ENCODE measurements around the gene LINGO1. TPM values are rescaled to one million over a fixed set of nuclear protein-coding genes. Genes with fewer than 3 reads are reported as not detected.

LINGO1 gene
- total and polyA plus RNA-seq, 2 experiments from 2014 or later: 31.8 to 37.0 TPM

DNA sequence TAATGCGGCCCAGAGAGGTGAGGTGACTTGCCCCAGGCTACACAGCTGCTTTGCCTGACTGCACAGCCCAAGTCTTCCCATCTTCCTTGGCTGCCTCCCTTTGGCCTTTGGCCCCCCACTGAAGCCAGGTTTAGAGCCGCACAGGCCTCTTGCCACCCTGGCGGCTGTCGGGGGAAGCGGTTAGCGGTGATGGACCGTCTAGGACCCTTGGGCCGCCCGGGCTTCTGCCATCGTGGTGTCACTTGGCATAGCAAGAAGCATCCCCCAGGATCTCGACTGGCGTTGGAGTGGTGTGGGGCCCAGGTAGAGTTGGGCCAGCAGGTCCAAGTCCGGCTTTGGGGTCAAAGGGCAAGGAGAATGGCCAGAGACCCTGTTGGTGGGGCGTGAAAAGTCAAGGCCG is 61.0 kb downstream of the LINGO1 start:
- Histone ChIP-seq H3K27me3 (no peaks in the 10 kb centered on the region), H3K9me3 (ENCODE audit: low read depth) (no peaks in the 10 kb centered on the region), H3K4me1 (ENCODE audit: low read depth) (peaks cover 19% of the 10 kb centered on the region), H3K36me3 (no peaks in the 10 kb centered on the region), H3K27ac (no peak overlapping the region), H3K4me3 (no peak overlapping the region)
- TF ChIP-seq, protein P1, sequence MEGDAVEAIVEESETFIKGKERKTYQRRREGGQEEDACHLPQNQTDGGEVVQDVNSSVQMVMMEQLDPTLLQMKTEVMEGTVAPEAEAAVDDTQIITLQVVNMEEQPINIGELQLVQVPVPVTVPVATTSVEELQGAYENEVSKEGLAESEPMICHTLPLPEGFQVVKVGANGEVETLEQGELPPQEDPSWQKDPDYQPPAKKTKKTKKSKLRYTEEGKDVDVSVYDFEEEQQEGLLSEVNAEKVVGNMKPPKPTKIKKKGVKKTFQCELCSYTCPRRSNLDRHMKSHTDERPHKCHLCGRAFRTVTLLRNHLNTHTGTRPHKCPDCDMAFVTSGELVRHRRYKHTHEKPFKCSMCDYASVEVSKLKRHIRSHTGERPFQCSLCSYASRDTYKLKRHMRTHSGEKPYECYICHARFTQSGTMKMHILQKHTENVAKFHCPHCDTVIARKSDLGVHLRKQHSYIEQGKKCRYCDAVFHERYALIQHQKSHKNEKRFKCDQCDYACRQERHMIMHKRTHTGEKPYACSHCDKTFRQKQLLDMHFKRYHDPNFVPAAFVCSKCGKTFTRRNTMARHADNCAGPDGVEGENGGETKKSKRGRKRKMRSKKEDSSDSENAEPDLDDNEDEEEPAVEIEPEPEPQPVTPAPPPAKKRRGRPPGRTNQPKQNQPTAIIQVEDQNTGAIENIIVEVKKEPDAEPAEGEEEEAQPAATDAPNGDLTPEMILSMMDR (IDR thresholded peaks at IDR 0.05; ENCODE audit: low read depth, low read length): no peak
- DNase-seq (ENCODE audit: low read depth in 1 of 2, low spot score in 1 of 2): no peak

DNA sequence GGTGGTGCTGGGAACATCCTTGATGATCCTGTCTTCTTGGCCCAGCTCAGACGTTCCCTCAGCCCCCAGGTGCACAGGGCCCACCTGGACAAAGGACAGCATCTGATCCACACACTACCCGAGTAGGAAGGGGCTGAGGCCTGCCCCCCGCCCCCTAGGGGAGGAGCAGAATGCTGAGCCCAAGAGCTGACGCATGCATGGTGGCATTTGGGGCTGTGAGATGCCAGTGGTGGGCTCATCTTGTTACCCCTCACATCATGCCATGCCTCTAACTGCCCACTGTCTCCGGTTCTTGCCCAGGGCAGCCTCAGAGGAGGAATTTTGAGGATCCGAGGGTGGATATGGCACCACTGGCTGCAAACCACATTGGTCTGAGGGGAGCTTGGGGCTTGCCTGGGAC is 61.5 kb downstream of the LINGO1 start:
- H3K9me3 ChIP-seq (ENCODE audit: low read depth): no peaks in the 10 kb centered on the region
- no peaks in the 10 kb centered on the region for H3K36me3 ChIP-seq
- TF ChIP-seq, protein P1 (IDR thresholded peaks at IDR 0.05; ENCODE audit: low read depth, low read length): no peak
- H3K27ac ChIP-seq: no peak overlapping the region
- H3K4me3 ChIP-seq: no peak overlapping the region
- H3K4me1 ChIP-seq (ENCODE audit: low read depth): peaks cover 19% of the 10 kb centered on the region
- DNase-seq (ENCODE audit: low read depth in 1 of 2, low spot score in 1 of 2): no peak
- H3K27me3 ChIP-seq: no peaks in the 10 kb centered on the region

DNA sequence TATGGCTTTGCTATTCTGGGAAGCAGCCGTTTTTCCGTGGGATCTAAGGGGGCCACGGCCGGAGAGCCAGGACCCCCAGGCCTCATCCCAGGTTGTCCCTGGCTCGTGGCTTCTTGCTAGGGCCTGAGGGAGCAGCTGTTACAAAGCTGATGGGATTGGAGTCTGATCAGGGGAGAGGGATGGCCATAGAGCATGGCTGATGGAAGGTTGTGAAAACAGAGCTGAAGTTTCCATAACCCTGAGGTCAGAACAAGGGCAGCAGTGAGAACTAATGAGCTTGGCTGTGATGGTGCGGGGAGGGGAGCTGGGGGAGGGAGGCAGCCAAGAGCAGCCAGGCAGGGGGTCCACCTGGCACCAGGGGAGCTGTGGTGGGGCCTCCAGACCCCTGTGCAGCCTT is 63.0 kb downstream of the LINGO1 start:
- H3K4me3 ChIP-seq: no peak overlapping the region
- H3K4me1 ChIP-seq (ENCODE audit: low read depth): peaks cover 19% of the 10 kb centered on the region
- peak overlapping the region; percentile 56 for H3K27ac ChIP-seq
- DNase-seq (ENCODE audit: low read depth in 1 of 2, low spot score in 1 of 2): peak; percentile 36 to 42
- no peaks in the 10 kb centered on the region for H3K36me3 ChIP-seq
- TF ChIP-seq, protein P1 (IDR thresholded peaks at IDR 0.05; ENCODE audit: low read depth, low read length): no peak
- no peaks in the 10 kb centered on the region for H3K9me3 ChIP-seq (ENCODE audit: low read depth)
- H3K27me3 ChIP-seq: no peaks in the 10 kb centered on the region

DNA sequence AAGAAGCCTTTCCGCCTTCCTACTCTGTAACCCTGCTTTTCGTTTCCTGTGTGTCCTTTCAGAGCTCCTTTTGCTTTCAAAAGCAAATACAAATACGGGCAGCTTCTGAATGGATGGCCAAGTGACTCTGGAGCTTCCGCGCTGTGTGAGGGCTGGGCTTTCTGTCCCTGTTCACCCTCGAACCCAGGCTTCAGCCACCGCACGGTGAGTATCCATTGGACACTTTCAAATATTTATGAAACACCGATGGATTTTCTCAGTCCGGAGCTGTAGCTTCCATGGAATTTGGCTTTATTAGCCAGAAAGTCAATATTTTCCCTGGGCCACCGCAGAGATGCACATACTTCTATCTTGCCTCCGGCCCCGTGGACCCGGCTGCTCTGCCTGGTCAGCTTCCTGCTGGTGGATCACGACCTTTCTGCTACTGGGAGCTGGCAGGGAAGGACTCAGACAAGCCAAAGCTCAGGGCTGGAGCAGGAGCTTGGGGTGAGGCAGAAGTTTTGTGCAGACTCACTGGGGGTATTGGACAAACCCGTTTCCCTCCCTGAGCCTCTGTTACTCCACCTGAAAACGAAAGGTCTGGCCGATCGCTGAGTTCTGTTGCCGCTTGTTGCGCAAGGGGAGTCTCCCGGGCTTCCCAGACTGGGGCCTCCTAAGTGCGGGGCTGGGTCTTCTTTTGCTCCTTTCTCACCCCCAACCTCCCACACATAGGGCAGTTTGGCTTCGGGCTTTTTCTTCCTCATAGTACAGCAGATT is 63.6 kb downstream of the LINGO1 start:
- Histone ChIP-seq H3K9me3 (ENCODE audit: low read depth) (no peaks in the 10 kb centered on the region), H3K4me3 (no peak overlapping the region), H3K4me1 (ENCODE audit: low read depth) (peaks cover 19% of the 10 kb centered on the region), H3K27ac (peak overlapping the region; percentile 56), H3K36me3 (no peaks in the 10 kb centered on the region), H3K27me3 (no peaks in the 10 kb centered on the region)
- peak in 1 of 2 donors; percentile 65 for DNase-seq (ENCODE audit: low read depth in 1 of 2, low spot score in 1 of 2)
- TF ChIP-seq, protein P1 (IDR thresholded peaks at IDR 0.05; ENCODE audit: low read depth, low read length): no peak

DNA sequence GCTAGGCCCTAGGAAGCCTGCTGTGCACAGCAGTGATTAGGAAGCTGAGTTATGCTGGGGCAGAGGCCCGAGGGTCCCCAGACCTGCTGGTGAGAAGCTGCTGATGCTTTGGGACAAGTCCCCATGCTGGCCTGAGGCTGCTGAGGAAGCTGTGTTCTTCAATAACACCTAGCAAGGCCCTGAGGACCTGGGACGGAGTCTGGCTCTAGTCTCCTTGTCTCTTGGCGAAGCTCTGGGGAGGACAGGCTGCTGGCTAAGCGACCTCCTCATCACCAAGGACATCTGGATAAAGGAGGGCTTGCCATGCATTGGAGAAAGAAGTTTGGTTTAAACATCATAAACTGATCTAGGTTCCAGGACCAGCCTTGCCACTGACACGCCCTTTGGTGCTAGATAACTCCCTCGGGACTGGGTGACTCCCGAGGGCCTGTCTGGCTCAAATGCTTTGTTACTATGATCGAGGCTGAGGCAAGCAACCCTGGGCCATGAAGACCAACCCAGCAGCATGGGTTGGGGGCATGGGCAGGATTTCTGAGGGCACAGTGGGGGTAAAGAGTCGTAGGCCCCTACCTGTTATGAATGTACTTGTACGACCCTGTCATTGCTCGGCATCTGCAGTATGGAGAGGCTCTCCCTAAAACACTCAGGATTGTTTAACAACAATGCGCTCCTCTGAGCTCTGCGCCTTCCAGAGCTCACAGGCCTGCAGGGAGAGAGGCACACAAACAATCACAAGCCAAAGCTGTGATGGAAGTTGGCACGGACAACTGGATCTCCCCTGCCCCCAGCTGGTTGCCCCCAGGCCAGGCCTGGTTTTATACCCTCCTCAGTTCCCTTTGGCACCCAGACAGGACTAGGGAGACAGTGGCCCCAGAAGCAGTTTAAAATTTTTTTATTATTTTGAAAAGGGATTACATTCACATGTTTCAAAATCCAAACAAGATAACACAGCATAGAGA is 64.4 kb downstream of the LINGO1 start:
- Histone ChIP-seq H3K27ac (peak overlapping the region; percentile 48), H3K36me3 (no peaks in the 10 kb centered on the region), H3K9me3 (ENCODE audit: low read depth) (no peaks in the 10 kb centered on the region), H3K27me3 (no peaks in the 10 kb centered on the region), H3K4me1 (ENCODE audit: low read depth) (peaks cover 19% of the 10 kb centered on the region), H3K4me3 (no peak overlapping the region)
- peak in 1 of 2 donors; percentile 32 for DNase-seq (ENCODE audit: low read depth in 1 of 2, low spot score in 1 of 2)
- TF ChIP-seq, protein P1 (IDR thresholded peaks at IDR 0.05; ENCODE audit: low read depth, low read length): no peak

Data from cardiac muscle cell (in vitro differentiated cells and primary cell).